Measurements from ENCODE around the gene RAP1B. TPM values are rescaled to one million over a fixed set of nuclear protein-coding genes. Genes with fewer than 3 reads are reported as not detected.

The RAP1B gene
- 259 and 270 TPM in 2 replicates for total RNA-seq

- peak; percentile 70 for DNase-seq (ENCODE audit: low read depth)
Measured at GRCh38 chr12:68610370-68611093, at the start of gene RAP1B. RAP1B (plus strand) TSS chr12:68610899; CDS start chr12:68648725, 37,826 bp downstream.

GRCh38 chr12:68561830-68562229 lies 48.9 kb upstream of the RAP1B start:
- no peak for DNase-seq (ENCODE audit: low read depth)

DNA sequence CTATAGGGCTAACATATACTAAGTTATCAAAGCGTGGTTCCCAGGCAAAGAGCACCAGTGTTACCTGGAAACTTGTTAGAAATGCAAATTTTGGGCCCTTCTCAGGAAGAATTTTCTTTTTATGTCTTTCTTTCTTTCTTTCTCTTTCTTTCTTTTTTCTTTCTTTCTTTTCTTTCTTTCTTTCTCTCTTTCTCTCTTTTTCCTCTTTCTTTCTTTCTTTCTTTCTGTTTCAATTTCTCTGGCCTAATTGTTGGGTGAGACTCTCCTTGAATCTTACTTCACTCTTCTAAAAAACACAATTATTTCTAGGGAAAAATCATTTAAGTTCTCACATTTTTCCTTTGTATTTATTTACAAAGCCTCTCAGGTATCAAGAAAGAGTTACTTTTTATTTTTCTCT lies 46.5 kb upstream of the RAP1B start:
- DNase-seq (ENCODE audit: low read depth) = no peak

DNA sequence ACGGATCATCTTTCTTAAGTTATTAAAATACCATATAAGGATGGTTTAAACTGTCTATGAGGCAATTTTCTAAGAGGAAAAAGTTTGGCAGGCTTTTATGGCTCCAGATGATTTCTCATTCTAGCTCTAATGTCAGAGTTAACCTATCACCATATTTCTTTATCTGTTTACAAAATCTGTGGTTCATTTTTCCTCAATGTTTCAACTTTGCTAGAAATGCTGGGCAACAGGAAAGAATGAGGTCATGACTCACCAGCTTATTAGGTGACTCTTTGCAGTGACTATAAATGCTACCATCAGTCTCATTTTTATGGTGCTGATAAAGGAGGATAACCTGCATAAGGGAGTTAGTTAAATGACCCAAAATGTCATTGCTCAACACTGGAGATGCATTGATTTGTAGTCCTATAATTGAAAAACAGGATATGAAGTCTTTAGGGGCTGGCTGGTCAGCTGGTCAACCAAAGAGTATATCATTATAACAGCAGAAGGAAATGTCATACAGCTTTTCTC lies 45.3 kb upstream of the RAP1B start:
- peak; percentile 67 for DNase-seq (ENCODE audit: low read depth)

GRCh38 chr12:68568922-68569569 lies 41.7 kb upstream of the RAP1B start:
- no peak for DNase-seq (ENCODE audit: low read depth)

GRCh38 chr12:68572661-68573060 lies 38.0 kb upstream of the RAP1B start:
- no peak for DNase-seq (ENCODE audit: low read depth)

DNA sequence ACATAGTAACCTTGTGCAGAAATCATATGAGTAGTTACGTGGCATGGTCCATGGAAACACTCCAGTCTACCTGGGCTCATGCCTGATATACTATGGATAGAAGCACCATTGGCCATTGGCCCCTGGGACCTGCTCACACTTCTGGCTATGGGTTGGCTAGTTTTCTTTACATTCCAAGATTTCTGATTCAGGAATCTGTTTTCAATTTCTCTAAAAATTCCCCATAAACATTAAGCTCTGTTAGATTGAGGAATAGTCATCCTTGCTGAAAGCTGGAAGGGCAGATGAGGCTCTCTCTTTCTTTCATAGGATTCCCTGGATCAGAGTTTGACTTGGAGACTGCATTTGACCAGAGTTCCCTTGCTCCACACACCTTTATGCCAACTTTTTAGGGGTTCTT lies 37.3 kb upstream of the RAP1B start:
- no peak for DNase-seq (ENCODE audit: low read depth)

GRCh38 chr12:68577949-68578348 lies 32.8 kb upstream of the RAP1B start:
- no peak for DNase-seq (ENCODE audit: low read depth)

GRCh38 chr12:68578765-68579164 lies 31.9 kb upstream of the RAP1B start:
- DNase-seq (ENCODE audit: low read depth) = no peak

DNA sequence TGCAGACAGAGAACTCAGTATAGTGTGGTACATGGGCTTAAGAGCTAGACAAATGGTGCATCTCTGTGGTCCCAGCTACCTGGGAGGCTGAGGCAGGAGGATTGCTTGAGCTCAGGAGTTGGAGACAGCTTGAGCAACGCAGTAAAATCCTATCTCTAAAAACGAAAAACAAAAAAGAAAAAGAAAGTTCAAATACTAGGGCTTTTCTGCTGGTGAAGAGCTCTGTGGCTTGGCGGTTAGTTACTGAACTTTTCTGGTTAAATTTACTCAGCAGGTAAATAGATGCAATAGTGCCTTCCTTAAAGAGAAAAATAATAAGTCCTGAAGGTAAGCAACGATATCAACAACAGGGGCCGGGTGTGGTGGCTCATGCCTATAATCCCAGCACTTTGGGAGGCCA lies 31.4 kb upstream of the RAP1B start:
- no peak for DNase-seq (ENCODE audit: low read depth)

DNA sequence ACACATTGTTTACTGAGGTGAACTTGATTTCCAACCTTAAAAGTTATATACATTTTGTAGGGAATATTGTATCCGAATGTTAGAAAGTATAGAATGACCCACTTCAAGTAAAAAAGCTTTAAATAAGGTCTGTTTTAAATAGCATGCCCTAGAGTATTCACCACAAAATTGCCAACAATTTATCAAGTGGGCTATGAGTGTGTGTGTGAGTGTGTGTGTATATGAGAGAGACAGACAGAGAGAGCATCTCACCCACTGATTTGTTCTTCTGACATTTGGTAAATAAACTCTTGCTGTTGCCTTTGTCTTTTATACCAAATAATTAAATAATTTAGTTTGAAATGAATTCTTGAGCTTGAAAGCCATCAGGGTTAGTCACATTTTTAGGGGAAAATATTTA lies 29.8 kb upstream of the RAP1B start:
- DNase-seq (ENCODE audit: low read depth) = no peak

- DNase-seq (ENCODE audit: low read depth) = peak; percentile 53
Measured at GRCh38 chr12:68581926-68582325, 28.8 kb upstream of the RAP1B start.

DNA sequence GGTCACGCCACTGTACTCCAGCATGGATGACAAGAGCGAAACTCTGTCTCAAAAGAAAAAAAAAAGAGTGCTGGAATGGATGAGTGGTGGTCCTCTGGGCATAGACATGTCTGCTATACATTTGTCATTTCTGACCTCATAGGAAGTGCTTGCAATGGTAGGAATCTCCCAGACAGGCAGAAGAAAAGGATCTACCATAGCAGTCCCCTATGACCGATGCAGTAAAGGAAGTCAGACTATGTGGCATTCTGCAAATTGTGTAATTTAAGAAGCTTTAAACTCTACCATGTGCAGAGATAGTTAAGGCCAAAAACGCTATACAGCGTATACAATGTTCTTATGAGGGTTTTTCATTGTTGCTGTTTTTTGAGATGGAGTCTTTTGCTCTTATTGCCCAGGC lies 24.7 kb upstream of the RAP1B start:
- DNase-seq (ENCODE audit: low read depth) = no peak

- peak; percentile 60 for DNase-seq (ENCODE audit: low read depth)
Measured at GRCh38 chr12:68587448-68587873, 23.2 kb upstream of the RAP1B start.

DNA sequence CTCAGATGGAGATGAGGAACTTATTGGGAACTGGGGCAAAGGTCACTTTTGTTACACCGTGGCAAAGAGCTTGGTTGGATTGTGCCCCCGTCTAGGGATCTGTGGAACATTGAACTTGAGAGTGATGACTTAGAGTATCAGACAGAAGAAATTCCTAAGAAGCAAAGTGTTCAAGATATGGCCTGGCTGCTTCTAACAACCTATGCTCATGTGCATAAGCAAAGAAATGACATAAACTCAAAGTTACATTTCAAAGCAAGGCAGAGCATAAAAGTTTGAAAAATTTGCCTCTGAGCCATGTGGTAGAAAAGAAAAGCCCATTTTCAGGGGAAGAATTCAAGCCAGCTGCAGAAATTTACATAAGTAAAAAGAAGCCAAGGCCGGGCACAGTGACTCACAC lies 21.5 kb upstream of the RAP1B start:
- DNase-seq (ENCODE audit: low read depth) = no peak

DNA sequence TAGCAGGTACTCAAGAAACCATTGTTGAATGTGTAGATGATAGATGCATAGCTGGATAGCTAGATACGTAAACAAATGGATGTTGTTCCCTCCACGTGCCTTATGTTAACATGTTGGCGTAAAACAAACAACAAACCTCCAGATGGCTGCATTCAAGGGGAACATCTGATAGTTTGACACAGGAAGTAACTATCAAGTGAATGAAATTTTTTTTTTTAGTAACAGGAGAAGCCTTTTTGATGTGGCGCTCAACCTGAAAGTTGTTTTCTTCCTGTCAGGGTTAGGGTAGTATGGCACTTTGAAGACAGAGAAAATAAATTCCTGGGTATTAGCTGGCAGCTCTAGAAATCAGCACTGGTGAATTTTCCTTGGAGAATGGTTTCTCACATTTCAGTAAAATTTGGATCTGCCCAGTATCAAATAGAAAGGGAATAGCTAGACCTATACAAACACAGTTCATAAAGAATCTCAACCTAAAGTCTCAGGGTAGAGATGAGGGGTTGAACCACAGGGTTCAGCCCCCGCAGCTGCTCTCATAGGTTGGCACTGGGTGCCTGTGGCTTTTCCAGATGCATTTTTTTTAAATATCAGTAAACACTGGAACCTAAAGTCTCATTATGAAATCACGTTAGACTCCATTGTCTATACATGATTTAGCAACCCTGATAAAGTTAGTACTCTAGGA lies 18.8 kb upstream of the RAP1B start:
- DNase-seq (ENCODE audit: low read depth) = no peak

DNA sequence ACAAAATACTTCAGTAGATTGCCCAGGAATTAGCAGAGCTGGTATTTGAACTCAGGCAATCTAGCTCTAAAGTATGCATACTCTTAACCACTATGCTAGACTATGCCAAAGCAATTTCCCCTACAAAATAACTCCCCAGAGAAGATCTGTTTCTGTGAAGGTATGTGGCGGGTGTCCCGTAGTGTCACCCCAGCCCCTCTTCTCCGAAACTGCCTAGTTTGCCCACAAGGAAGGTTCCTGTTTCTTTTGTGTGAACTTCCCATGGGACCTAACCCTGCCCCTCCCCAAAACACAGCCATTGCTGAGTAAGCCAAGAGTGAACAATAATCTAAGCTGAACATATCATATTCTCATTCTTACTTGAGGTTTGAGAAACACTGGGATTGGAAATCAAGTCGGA lies 15.5 kb upstream of the RAP1B start:
- no peak for DNase-seq (ENCODE audit: low read depth)

DNA sequence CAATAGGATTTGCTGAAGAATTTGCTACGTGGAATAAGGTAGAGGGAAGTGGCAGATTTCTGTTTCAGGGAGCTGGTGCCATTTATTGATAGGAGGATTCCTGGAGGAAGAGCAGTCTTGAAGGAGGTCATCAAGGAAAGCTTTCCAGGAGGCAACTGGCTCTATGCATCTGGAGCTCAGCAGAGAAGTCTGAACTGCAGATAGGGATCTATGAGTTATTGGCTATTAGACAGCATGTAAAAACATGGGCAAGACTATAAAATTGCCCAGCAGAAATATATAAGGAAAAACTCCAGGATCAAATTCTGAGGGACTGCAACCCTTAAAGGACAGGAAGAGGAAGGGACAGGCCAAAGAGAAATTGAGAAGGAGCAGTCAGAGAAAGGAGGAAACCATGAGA lies 8.9 kb upstream of the RAP1B start:
- no peak for DNase-seq (ENCODE audit: low read depth)

- no peak for DNase-seq (ENCODE audit: low read depth)
Measured at GRCh38 chr12:68602720-68603119, 8.0 kb upstream of the RAP1B start.

DNA sequence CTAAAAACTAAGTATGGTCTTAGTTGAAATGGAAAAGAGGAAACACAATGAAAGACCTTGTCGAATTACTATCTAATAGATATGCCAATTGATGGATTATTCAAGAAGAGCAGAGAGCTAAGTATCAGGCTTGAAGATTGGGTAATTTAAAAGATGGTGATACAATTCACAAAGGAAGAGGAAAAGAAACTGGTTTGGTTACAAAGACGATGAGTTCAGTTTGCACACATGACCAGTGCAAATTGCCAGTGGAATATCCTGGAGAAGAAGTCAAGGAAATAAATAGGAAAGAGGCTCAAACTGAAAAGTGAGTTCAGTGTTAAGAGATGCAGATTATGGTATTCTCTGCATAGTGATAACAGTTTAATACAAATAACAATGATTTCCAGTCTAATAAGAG lies 2.5 kb upstream of the RAP1B start:
- no peak for DNase-seq (ENCODE audit: low read depth)

DNA sequence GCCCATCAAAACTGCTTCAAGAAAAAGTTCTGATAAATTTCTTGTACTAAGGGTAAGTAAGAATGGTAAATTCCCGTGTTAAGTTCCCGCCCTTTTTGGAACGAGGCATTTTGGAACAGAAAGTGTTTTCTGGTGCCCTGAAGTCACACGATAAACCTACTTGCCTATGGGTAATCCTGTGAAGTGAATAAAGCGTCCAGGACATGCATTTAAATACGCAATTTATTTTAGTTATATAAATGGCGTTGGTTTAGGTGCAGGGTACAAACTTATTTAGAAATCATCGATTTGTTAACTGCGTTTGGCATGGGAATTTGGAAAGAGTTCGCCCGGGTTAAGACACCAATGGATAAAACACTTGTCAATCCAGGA lies 715 bp upstream of the RAP1B start:
- DNase-seq (ENCODE audit: low read depth) = peak; percentile 31

DNA sequence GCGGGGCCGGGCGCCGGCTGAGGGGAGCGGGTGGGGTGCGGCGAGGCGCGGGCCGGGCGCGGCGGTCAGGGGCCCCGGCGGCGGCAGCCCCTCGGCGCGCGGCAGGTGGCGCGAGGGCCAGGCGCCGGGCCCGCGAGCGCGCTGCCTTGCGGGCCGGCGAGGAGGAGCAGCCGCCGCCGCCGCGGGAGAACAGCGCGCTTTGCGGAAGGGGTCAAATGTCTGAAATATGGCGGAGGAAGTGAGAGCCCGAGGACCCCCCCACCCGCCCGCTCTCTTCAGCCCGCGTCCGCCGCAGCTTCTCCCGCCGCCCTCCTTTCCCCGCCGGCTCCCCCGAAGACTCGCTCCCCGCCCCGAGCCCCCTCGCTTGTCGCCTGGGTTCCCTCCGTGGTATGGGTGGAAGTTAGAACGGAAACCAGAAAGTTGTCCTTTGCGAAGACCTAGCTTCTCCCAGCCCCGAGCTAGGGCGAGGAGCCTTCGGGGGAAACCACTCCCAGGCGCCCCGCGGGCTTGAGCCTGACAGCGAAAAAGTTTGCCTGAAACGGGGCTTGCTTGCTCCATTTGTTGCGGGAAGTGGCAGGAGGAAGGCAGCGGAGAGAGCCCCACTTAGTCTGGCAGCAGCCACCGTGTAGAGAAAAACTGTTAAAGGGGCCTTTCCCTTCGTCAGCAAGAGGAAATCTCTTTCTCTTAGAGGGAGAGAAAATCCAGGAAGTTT lies 551 bp downstream of the RAP1B start:
- DNase-seq (ENCODE audit: low read depth) = peak; percentile 39

All from renal cortical epithelial cell (primary cell).